Measurements from ENCODE around the gene SERPINA1.

Gene SERPINA1

GRCh38 chr14:94345344-94346064, 42.9 kb downstream of the SERPINA1 start:
- DNase-seq, result no peak

- no peak for DNase-seq
Observed at GRCh38 chr14:94344389-94344788, 44.0 kb downstream of the SERPINA1 start.

- DNase-seq, result no peak
Observed at GRCh38 chr14:94343238-94344005, 45.0 kb downstream of the SERPINA1 start.

- DNase-seq, result no peak
Observed at GRCh38 chr14:94342334-94342934, 46.0 kb downstream of the SERPINA1 start.

- no peak for DNase-seq
Observed at GRCh38 chr14:94341656-94342333, 46.6 kb downstream of the SERPINA1 start.

GRCh38 chr14:94340533-94340932, 47.9 kb downstream of the SERPINA1 start:
- DNase-seq, result no peak

- DNase-seq, result no peak
Observed at GRCh38 chr14:94338023-94338422, 50.4 kb downstream of the SERPINA1 start.

GRCh38 chr14:94337274-94337673, 51.1 kb downstream of the SERPINA1 start:
- DNase-seq, result no peak

GRCh38 chr14:94334872-94335271, 53.5 kb downstream of the SERPINA1 start:
- no peak for DNase-seq

- no peak for DNase-seq
Observed at GRCh38 chr14:94332587-94332986, 55.8 kb downstream of the SERPINA1 start.

GRCh38 chr14:94332063-94332583, 56.3 kb downstream of the SERPINA1 start:
- DNase-seq, result no peak

GRCh38 chr14:94331462-94331861, 56.9 kb downstream of the SERPINA1 start:
- DNase-seq, result no peak

- DNase-seq, result no peak
Observed at GRCh38 chr14:94330857-94331256, 57.5 kb downstream of the SERPINA1 start.

- no peak for DNase-seq
Observed at GRCh38 chr14:94330432-94330831, 58.0 kb downstream of the SERPINA1 start.

GRCh38 chr14:94329857-94330256, 58.5 kb downstream of the SERPINA1 start:
- no peak for DNase-seq

- DNase-seq, result no peak
Observed at GRCh38 chr14:94328196-94328595, 60.2 kb downstream of the SERPINA1 start.

Data from activated CD4-positive, alpha-beta T cell treated with anti-CD3 and anti-CD28 coated beads, Interleukin-2, amount 50 U/mL, for 16 hours (primary cell).